Effector memory CD4-positive, alpha-beta T cell (primary cell): ENCODE measurements around the gene LHPP.
"Not testable (repeated sequence)": the region's sequence is repeated elsewhere in the genome, so short reads cannot be mapped to it uniquely, and the experiment has no call there.

Experiments used
- DNase-seq, 3 donors: peaks; one replicate each; pipeline ENCODE4 v3.0.0-alpha.2; 2020
- H3K27ac ChIP-seq: 2 replicates; pipeline ENCODE4 v1.7.0; 2013; ENCODE audit warnings: mild to moderate bottlenecking, low read length, moderate library complexity; ENCODE audit not compliant: insufficient read depth, poor library complexity, severe bottlenecking
- H3K27me3 ChIP-seq: replicated peaks from 2 replicates; pipeline ENCODE4 v1.7.0; 2013; ENCODE audit warnings: mild to moderate bottlenecking, low read length; ENCODE audit not compliant: insufficient read depth, control insufficient read depth, poor library complexity, severe bottlenecking
- H3K36me3 ChIP-seq: 2 replicates; pipeline ENCODE4 v1.7.0; 2013; ENCODE audit warnings: mild to moderate bottlenecking, low read length, moderate library complexity; ENCODE audit not compliant: control insufficient read depth, insufficient read depth
- H3K4me1 ChIP-seq: 2 replicates; pipeline ENCODE4 v1.7.0; 2013; ENCODE audit warnings: low read length, mild to moderate bottlenecking; ENCODE audit not compliant: control insufficient read depth, insufficient read depth, poor library complexity, severe bottlenecking
- H3K4me3 ChIP-seq: 2 replicates; pipeline ENCODE4 v1.7.0; 2013; ENCODE audit warnings: low read length, low read depth, mild to moderate bottlenecking; ENCODE audit not compliant: insufficient read depth, poor library complexity, severe bottlenecking
- H3K9me3 ChIP-seq: 2 replicates; pipeline ENCODE4 v1.7.0; 2013; ENCODE audit warnings: mild to moderate bottlenecking, low read length, moderate library complexity; ENCODE audit not compliant: control insufficient read depth

The LHPP gene

DNA sequence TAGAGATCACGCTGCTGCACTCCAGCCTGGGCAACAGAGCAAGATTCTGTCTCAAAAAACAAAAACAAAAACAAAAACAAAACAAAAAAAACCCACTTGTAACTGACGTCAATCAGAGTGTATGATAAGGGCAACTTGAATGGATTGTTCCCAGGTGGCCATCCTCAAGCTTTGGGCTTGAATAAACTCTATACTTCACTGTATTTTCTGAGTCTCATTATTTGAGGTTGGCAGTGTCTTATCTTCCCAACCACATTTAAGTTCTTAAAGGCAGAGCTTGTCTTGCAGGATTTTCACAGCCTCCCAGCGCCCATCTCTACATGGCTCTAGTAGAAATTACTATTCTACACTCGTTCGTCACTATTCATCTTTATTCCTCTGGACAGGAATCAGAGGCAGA, 37.8 kb upstream of the LHPP start:
- Histone ChIP-seq H3K4me1 (no peaks in the 10 kb centered on the region), H3K9me3 (no peaks in the 10 kb centered on the region), H3K36me3 (no peaks in the 10 kb centered on the region), H3K27ac (no peak overlapping the region), H3K4me3 (no peak overlapping the region), H3K27me3 (no peaks in the 10 kb centered on the region)
- DNase-seq: no peak

DNA sequence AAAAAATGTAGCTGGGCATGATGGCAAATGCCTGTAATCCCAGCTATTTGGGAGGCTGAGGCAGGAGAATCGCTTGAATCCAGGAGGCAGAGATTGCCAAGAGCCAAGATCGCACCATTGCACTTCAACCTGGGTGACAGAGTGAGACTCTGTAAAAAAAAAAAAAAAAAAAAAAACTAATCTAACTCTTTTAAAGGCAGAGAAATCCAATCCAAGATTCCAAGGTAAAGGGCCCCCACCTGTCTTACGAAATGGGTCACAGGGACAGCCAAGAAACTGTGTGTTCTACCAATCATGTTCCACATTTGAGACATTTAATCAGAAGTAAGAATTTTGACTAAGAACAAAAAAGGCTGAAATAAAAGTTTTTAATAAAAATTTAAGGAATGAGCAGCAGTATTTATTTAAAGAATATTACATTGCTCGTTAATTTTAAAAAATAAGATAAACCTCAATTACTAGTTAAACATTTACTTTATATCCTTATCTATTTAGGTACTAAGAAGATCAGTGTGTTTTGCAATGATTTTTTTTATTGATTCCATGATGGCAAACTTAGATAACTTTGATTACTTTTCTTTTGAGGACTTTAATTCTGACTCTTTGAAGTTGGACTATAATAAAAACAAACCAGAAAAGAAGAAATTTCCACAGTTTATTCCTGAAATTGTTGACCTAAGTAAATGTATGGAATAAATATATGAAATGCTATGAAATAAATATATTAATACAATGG, 36.2 kb upstream of the LHPP start:
- DNase-seq: no peak
- Histone ChIP-seq H3K4me1 (no peaks in the 10 kb centered on the region), H3K27ac (no peak overlapping the region), H3K36me3 (no peaks in the 10 kb centered on the region), H3K9me3 (no peaks in the 10 kb centered on the region), H3K4me3 (no peak overlapping the region), H3K27me3 (no peaks in the 10 kb centered on the region)

DNA sequence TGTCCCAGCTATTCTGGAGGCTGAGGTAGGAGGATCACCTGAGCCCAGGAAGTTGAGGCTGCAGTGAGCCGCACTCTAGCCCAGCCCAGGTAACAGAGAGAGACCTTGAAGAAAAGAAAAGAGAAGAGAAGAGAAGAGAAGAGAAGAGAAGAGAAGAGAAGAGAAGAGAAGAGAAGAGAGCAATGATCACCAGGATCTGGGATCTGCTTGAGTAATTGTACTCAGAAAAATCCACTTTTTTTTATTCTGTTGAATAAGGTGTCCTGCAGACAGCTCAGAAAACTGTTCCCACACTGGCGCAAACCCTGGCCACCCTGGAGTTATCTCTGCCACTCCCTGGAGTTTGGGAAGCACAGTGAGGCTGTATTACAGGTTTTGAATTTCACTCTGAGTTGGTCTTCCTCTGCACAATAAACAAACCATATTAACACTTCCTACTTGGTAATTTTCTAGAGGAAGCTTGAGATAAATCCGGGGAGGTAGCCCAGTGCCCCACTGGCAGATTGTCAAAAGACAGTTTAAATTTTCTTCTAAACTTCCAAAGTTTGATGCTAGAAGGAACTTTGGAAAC, 33.3 kb upstream of the LHPP start:
- Histone ChIP-seq H3K9me3 (no peaks in the 10 kb centered on the region), H3K4me3 (no peak overlapping the region), H3K27ac (no peak overlapping the region), H3K27me3 (no peaks in the 10 kb centered on the region), H3K36me3 (no peaks in the 10 kb centered on the region), H3K4me1 (no peaks in the 10 kb centered on the region)
- DNase-seq: no peak

DNA sequence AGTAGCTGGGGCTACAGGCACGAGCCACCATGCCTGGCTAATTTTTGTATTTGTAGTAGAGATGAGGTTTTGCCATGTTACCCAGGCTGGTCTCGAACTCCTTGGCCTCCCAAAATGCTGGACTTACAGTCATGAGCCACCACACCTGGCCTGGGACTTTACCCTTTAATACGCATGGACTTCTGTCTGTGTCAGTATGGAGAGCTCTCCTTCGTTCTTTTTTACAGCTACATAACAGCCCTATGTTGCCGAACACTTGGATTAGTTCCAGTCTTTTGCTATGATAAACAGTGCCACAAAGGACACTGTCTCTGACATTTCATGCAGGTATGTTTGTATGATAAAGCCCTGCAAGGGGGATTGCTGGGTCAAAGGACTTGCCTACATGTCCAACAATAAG, 32.0 kb upstream of the LHPP start:
- no peaks in the 10 kb centered on the region for H3K36me3 ChIP-seq
- H3K9me3 ChIP-seq: no peaks in the 10 kb centered on the region
- H3K4me3 ChIP-seq: no peak overlapping the region
- H3K4me1 ChIP-seq: no peaks in the 10 kb centered on the region
- DNase-seq: no peak
- no peak overlapping the region for H3K27ac ChIP-seq
- H3K27me3 ChIP-seq: no peaks in the 10 kb centered on the region

DNA sequence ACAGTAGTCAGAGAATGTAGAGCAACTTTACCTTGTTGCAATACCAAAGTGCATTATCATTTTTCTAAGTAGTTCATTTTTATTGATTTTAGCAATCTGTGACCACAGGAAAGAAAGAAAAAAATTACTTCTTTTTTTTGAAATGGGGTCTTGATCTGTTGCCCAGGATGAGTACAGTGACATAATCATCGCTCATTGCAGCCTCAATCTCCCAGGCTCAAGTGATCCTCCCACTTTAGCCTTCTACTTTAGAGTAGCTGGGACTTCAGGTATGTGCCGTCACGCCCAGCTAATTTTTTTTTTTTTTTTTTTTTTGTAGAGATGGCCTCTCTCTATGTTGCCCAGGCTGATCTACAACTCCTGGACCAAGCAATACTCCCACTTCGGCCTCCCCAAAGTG, 31.5 kb upstream of the LHPP start:
- Histone ChIP-seq H3K36me3 (no peaks in the 10 kb centered on the region), H3K4me3 (no peak overlapping the region), H3K27ac (no peak overlapping the region), H3K27me3 (no peaks in the 10 kb centered on the region), H3K9me3 (no peaks in the 10 kb centered on the region), H3K4me1 (no peaks in the 10 kb centered on the region)
- no peak for DNase-seq

DNA sequence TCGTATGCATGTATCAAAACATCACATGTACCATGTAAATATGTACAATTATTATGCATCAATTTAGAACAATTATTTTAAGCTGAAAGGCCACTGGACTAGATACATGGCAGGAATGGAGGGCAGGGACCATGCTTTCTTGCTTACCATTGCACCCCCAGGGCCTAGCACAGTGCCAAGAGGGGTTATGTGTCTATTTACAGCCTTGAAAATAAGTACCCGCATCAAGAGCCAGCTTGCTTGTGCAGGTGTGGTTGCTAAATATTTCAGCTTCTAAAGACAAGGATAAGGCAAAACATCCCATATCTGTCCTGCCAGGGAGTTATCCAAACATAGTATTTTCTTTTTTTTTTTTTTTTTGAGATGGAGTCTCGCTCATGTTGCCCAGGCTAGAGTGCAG, 28.2 kb upstream of the LHPP start:
- Histone ChIP-seq H3K36me3 (no peaks in the 10 kb centered on the region), H3K4me3 (no peak overlapping the region), H3K9me3 (no peaks in the 10 kb centered on the region), H3K27me3 (no peaks in the 10 kb centered on the region), H3K27ac (no peak overlapping the region), H3K4me1 (no peaks in the 10 kb centered on the region)
- no peak for DNase-seq

DNA sequence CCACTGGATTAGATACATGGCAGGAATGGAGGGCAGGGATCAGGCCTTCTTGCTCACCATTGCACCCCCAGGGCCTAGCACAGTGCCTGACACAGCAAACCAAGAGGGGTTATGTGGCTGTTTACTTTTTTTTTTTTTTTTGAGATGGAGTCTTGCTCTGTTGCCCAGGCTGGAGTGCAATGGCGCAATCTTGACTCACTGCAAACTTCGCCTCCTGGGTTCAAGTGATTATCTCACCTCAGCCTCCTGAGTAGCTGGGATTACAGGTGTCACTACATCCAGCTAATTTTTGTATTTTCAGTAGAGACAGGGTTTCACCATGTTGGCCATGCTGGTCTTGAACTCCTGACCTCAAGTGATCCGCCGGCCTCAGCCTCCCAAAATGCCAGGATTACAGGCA, 25.9 kb upstream of the LHPP start:
- DNase-seq, H3K4me1 ChIP-seq, H3K4me3 ChIP-seq, H3K27me3 ChIP-seq, H3K36me3 ChIP-seq, H3K9me3 ChIP-seq, H3K27ac ChIP-seq: not testable (repeated sequence)

DNA sequence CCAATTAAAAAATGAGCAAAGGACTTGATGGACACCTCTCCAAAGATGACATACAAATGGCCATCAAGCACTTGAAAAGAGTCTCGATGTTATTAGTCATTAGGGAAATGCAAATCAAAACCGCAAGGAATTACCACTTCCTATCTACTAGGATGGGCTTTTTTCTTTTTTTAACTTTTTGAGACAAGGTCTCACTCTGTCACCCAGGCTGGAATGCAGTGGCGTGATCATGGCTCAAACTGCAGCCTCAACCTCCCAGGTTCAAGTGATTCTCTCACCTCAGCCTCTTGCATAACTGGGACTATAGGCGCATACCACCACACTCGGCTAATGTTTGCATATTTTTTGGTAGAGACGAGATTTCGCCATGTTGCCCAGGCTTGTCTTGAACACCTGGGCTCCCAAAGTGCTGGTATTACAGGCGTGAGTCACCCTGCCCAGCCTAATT, 25.4 kb upstream of the LHPP start:
- Histone ChIP-seq H3K27me3 (no peaks in the 10 kb centered on the region), H3K27ac (no peak overlapping the region), H3K36me3 (no peaks in the 10 kb centered on the region), H3K4me3 (no peak overlapping the region), H3K4me1 (no peaks in the 10 kb centered on the region), H3K9me3 (no peaks in the 10 kb centered on the region)
- no peak for DNase-seq

DNA sequence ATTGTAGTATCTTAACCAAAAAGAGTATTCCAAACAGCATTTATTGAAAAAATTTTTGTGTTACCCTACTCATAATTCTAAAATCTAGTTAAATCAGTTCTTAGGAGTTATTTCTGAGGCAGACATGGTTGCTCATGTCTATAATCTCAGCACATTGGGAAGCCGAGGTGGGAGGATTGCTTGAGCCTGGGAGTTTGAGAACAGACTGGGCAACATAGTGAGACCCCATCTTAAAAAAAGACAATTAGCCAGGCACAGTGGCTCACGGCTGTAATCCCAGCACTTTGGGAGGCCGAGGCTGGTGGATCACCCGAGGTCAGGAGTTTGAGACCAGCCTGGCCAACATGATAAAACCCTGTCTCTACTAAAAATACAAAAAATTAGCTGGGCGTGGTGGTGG, 19.9 kb upstream of the LHPP start:
- not testable (repeated sequence) for H3K27ac ChIP-seq, H3K36me3 ChIP-seq, H3K4me3 ChIP-seq, H3K9me3 ChIP-seq, DNase-seq, H3K4me1 ChIP-seq, H3K27me3 ChIP-seq

DNA sequence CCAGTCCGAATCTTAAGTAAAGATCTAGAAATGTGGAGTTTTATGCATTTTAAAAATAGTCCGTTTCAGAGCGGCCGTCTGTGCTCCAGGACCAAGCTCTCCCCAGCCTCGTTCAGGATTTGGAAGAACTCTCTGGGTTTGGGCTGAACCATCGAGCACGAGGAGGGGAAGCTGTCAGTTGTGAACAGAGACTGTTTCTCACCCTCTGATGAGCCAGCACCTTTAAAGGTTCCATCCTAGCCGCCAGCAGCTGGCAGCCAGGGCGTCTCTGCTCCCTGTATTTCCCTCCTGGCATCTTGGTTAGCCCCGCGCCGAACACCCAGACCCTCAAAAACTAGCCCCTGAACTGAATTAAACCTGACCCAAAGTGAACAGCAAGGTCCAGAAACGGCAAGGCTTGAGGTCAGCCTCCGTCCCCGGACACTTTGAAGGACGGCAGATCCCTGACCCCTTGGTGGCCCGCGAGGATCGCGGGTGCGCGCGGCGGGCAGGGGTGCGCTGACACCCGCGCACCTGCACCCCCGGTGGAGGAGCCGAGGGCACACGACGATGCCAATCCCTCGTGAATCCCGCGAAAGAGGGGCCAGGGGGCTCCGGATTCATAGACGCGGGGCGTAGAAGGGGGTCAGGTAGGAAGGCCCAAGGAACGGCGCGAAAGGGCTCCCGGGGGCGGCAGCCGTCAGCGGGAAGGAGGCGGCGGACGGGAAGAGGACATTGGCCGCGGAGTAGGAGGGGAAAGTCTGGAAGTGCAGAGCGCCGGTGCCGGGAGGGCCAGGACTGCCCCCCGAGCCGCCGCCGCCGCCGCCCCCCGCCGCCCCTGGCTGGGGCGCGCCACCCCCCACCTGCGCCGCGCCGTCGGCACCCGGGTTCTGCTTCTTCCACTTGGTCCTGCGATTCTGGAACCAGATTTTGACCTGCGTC, 14.5 kb upstream of the LHPP start:
- Histone ChIP-seq H3K27me3 (peaks cover 36% of the 10 kb centered on the region), H3K9me3 (no peaks in the 10 kb centered on the region), H3K27ac (no peak overlapping the region), H3K4me1 (peaks cover 10% of the 10 kb centered on the region), H3K36me3 (no peaks in the 10 kb centered on the region), H3K4me3 (no peak overlapping the region)
- no peak for DNase-seq
